SHP77 treated with DMSO at 0.1 percent for 48 hours (cell line): ENCODE results near the gene DYSF.
"Not testable (repeated sequence)": the region's sequence is repeated elsewhere in the genome, so short reads cannot be mapped to it uniquely, and the experiment has no call there.

Experiments used
- DNase-seq: peaks from one replicate; lab custom pipeline; 2025; lab: John Stamatoyannopoulos, UW

The DYSF gene

GRCh38 chr2:71658256-71658655 is 204.9 kb downstream of the DYSF start:
- DNase-seq: not testable (repeated sequence)

DNA sequence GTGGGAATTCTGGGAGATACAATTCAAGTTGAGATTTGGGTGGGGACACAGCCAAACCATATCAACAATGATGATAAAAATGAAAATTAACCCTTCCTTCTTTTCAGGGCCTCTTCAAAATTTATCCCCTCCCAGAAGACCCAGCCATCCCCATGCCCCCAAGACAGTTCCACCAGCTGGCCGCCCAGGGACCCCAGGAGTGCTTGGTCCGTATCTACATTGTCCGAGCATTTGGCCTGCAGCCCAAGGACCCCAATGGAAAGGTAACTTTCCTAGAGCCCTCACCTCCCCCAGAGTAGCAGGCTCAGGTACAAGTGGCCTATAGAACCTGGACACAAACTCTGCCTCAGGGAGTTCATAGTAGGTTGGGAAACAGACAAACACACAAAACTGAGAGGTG is 205.4 kb downstream of the DYSF start:
- DNase-seq: no peak

GRCh38 chr2:71659868-71660518 is 206.6 kb downstream of the DYSF start:
- no peak for DNase-seq

DNA sequence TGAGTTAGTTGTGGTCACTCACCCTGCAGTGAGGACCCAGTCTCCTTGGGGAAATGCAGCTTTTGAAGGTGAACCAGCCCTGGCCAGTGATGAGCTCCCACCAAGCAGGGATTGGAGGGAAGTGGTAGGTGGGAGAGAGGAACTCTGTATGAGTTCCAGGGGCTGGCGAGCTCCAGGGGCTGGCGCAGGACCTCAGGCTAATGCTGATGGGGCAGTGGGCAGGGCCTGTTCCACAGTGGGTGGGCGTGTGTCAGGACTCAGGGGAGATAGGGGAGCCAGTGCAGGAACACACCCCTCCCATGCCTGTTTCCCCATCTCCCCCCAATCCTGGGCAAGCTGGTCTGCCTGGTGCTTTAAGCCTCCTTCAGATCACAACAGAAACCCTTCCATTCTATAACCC is 208.4 kb downstream of the DYSF start:
- no peak for DNase-seq

- no peak for DNase-seq
Observed at GRCh38 chr2:71662665-71663394, 209.5 kb downstream of the DYSF start.

DNA sequence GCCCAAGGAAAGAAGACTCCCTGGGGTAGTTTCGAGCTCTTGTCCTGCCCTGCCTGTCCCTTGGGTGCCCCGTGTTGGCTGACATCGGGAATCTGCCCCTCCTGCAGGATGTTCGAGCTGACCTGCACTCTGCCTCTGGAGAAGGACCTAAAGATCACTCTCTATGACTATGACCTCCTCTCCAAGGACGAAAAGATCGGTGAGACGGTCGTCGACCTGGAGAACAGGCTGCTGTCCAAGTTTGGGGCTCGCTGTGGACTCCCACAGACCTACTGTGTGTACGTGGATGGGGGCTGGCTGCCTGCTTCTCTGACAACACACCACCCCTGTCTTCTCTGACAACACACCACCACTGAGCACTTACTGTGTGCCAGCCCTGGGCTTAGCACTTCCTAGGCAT is 210.8 kb downstream of the DYSF start:
- DNase-seq: no peak

DNA sequence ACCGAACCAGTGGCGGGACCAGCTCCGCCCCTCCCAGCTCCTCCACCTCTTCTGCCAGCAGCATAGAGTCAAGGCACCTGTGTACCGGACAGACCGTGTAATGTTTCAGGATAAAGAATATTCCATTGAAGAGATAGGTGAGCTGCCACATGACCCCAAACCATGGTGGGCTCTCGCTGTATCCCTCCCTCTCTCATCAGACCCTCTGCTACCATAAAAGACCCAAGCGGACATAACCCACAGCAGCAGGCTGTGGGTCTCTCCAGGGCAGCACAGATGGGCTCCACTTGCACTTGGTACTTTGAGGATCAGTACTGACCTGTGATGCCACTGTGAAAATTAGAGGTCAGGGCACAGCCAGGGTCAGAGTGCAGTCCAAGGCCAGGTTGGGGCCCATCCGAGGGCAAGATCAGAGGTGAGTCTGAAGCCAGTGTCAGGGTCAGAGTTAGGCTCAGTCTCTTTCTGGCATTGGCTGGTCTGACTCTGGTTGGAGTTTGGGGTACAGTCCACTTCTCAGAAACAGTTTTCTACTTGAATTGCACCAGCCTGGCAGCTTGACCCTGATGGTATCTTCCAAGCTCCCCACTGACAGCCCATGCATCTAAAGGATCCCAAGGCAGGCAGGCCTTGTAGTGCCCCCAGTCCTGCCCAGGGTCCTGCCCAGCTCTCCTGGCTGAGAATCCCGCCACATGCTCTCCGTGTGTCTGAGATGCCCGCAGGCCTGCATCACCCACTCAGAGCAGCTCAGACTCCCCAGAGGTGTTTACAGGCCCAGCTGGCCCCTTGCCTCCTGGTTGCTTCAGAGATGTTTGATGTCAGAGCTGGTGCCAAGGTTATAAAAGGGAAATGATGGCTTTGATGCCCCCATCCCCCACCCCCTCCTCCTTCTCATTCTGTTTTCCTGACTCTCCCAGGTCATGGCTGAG is 212.1 kb downstream of the DYSF start:
- no peak for DNase-seq

GRCh38 chr2:71666094-71666474 is 212.7 kb downstream of the DYSF start:
- no peak for DNase-seq

DNA sequence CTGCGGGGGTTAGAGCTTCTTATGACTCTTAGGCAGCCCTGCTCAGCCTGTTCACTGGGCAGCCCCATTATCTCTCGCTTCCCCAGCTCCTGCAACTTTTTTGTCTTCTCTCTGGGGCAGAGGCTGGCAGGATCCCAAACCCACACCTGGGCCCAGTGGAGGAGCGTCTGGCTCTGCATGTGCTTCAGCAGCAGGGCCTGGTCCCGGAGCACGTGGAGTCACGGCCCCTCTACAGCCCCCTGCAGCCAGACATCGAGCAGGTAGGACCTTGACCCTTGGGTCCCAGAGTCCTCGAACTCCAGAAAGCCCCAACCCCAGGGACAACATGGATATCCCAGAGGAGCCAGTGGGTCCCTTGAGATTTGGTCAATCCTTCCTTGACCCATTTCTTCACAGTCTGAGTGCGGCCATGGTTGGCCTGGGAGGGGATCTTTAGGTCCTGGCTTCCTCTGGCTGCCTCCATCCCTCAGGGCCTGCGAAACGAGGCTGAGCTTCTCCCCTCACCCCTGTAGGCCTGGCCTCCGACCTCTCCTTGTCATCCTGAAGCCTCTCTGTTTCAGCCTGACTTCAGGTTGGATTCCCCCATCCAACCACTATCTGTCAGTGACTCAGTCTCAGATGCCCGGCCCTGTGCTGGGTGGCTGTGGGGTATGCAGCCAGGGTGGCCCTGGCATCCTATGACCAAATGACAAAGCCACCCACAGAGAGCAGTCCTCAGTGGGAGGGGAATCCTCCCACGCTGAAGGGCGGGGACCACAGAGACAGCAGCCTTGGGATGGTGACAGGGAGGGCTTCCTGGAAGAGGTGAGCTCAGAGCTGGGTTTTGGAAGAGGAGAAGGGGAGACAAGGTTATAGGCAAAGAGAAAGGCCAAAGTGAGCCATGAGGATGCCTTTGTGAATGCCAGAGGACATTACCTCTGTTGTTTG is 214.2 kb downstream of the DYSF start:
- no peak for DNase-seq

DNA sequence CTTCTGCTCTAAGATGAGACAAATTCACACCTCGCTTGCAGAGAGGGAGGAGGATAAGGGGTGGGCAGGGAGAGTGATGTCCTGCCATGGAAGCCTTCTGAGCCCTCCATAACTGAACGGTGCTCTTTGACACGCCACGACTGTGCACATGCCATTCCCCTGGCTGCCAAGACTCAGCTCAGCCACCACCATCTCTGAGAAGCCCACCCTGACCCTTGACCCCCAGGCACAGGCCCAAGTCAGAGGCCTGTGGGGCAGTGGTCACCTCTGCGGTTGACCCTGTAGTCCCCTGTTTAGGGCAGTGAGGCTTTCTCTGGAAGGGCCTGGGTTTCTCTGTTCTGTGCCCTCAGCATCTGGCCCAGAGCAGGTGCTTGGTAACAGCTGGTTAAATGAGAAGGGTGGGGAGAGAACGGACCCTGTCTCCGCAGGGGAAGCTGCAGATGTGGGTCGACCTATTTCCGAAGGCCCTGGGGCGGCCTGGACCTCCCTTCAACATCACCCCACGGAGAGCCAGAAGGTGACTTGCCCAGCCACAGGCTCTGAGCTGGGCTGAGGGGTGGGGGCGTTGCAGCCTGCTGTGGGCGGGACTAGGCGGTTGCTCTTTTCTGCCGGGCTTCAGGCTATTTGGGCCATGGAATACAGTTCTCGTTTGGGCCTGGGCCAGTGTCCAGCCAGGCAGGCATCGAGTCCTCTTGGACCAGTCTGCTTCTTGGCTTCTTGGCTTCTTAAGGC is 215.1 kb downstream of the DYSF start:
- no peak for DNase-seq

GRCh38 chr2:71669058-71669456 is 215.7 kb downstream of the DYSF start:
- no peak for DNase-seq

DNA sequence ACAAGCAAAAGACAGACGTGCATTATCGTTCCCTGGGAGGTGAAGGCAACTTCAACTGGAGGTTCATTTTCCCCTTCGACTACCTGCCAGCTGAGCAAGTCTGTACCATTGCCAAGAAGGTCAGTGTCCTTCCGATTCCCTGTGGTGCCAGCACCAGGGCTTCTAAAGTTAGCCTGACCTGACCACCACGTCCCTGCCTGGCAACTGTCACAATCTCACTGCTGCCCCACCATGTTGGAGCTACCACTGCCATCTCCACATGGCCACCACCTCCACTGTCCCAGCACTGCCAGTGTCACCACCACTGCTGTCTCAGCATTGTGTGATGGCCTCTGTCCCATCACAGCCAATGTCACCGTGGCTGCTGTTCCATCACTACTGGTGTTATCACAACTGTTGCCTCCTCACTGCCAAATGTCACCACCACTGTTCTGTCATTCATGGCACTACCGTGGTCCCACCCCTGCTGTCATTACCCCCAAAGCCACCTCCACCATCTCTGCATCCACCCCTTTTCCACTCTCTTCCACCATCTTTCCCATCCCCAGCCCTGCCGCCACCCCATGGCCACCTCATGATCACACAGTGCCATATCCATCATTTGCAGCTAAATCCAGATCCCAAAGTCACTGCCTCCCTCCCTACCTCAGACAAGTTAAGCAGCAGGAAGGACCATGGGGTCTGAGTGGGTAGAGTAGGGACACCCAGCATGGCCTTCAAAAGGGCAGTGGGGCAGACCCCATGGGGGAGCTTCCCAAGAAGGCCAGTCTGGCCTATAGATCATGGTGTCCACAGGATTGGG is 216.5 kb downstream of the DYSF start:
- DNase-seq: no peak

DNA sequence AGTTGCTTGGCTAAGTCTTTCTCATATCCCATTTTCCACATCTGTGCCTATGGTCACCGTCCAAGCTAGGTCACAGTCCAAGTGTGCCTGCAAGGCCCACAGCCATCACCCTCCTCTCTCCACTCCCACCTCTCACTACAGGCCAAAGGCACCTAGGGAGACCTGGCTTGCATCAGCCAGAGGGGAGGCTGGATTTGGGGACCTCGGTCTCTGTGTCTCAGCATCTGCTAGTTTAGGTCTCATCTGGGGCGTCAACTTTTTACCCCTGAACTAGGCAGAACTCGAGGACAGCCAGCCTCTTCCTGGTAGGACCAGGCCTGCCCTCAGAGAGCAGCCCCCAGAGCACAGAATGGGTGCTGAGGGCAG is 217.1 kb downstream of the DYSF start:
- DNase-seq: no peak

GRCh38 chr2:71671203-71671854 is 218.0 kb downstream of the DYSF start:
- DNase-seq: no peak

DNA sequence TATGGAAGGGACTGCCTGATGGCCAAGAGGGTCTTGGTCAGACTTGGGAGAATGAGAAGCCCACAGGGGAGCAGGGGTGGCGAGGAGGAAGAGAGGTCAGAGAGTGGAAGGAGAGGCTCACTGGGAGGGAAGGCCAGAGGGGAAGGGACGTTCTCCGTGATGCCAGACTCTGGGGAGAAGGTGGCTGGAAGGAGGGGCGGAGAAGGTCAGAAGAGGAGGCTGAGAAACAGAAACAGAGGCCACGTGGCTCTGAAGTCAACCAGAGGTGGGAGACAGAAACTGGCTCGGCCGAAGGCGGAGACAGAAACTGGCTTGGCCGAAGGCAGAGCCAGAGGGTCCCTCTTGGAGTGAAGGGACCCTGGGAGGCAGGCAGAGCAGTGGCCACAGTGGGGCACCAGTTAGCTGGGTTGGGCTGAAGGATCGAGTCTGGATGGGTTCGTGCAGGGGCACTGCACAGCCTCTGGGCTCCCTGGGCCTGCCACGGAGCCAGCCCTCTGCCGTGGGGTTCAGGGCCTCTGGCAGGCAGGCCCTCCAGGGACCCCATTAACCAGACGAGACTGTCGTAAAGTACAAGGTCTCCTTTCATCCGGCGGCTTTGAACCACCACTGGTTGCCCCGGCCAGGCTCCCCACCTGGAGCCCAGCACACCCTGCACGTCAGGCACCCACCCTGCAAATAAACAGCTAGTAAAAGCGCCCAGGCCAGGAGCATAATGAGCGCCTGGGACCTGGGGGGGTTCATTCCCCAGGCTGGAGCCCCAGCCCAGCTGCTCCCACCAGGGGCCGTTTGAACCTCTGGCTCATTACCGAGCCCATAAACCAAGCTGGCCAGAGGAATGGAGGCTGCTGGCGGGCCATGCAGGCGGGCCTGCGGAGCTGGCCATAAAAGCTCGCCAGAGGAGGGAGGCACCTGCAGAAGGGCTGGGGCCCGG is 218.8 kb downstream of the DYSF start:
- DNase-seq: no peak

GRCh38 chr2:71672826-71673795 is 219.8 kb downstream of the DYSF start:
- DNase-seq: no peak

DNA sequence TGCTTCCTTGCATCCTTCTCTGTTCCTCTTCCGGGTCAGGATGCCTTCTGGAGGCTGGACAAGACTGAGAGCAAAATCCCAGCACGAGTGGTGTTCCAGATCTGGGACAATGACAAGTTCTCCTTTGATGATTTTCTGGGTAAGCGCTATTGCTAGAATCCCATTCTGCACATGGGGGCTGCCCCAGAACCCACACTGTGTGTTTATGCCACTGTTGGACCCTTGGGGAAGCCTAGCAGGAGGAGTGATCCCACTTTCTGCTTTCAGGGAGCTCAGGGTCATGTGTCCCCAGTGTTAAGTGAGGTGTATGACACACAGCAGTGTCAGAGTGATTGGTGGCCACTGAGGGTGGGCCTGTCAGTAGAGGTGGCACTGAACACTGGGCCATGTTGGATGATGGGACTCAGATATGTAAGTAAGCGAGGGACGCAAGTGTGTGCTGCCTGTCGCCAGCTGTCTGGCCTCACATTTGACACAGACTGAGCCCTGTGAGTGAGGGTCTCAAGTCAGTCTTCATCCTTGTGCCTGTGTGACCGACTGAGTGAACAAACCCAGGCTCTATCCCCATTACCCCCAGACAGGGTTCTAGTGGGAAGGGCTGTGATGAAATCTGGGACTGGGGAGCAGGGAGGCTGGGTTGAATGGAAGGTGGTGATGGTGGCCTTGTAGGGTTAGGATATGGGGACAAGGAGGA is 220.9 kb downstream of the DYSF start:
- DNase-seq: no peak
